Natural killer cell (primary cell): ENCODE measurements around the gene SACM1L. TPM values are rescaled to one million over a fixed set of nuclear protein-coding genes. Genes with fewer than 3 reads are reported as not detected.

ENCODE experiments used
- ATAC-seq, 3 donors: fragments of 150-1000 bp in 2 of 3; fragments of 200-7000 bp in 1 of 3; cut with Tn5 transposase; 1 replicate in 1 of 3; 2 replicates in 2 of 3; pipeline ENCODE4 v1.10.0; 2021; ENCODE audit warnings: mild to moderate bottlenecking in 2 of 3, moderate library complexity in 2 of 3
- DNase-seq, 2 donors: peaks; one replicate each; pipeline versions ENCODE4 v3.0.0 to v3.0.0-alpha.2; 2013 to 2021; ENCODE audit warnings: mixed read lengths in 1 of 2
- H3K27ac ChIP-seq: one replicate; pipeline ENCODE4 v1.5.1; 2013; ENCODE audit warnings: mild to moderate bottlenecking, low read length
- H3K27me3 ChIP-seq: one replicate; pipeline ENCODE4 v1.6.1; 2013; ENCODE audit warnings: low read length; ENCODE audit not compliant: control insufficient read depth, insufficient read depth
- H3K36me3 ChIP-seq: one replicate; pipeline ENCODE4 v1.6.1; 2013; ENCODE audit warnings: low read length; ENCODE audit not compliant: control insufficient read depth, insufficient read depth
- H3K4me1 ChIP-seq: one replicate; pipeline ENCODE4 v1.6.1; 2013; ENCODE audit warnings: low read length; ENCODE audit not compliant: control insufficient read depth, insufficient read depth
- H3K4me3 ChIP-seq: one replicate; pipeline ENCODE4 v1.5.1; 2013; ENCODE audit warnings: low read length
- H3K9me3 ChIP-seq: one replicate; pipeline ENCODE4 v1.6.1; 2013; ENCODE audit warnings: low read length; ENCODE audit not compliant: control insufficient read depth, insufficient read depth
- H3K27ac Mint-ChIP-seq, 2 donors: one replicate each; pipeline ENCODE4 v1.8.0; 2022; ENCODE audit warnings: mild to moderate bottlenecking in 2 of 2, mixed read lengths in 2 of 2, moderate library complexity in 1 of 2
- H3K27me3 Mint-ChIP-seq, 2 donors: one replicate each; pipeline ENCODE4 v1.8.0; 2022; ENCODE audit warnings: low read depth in 2 of 2, mixed read lengths in 2 of 2
- H3K36me3 Mint-ChIP-seq: one replicate; pipeline ENCODE4 v1.8.0; 2022; ENCODE audit warnings: mixed read lengths
- H3K4me1 Mint-ChIP-seq, 2 donors: one replicate each; pipeline ENCODE4 v1.8.0; 2022; ENCODE audit warnings: mixed read lengths in 2 of 2
- H3K4me3 Mint-ChIP-seq: one replicate; pipeline ENCODE4 v1.8.0; 2022; ENCODE audit warnings: mild to moderate bottlenecking, moderate library complexity, mixed read lengths
- H3K9me3 Mint-ChIP-seq, 2 donors: one replicate each; pipeline ENCODE4 v1.8.0; 2022; ENCODE audit warnings: mixed read lengths in 2 of 2
- CTCF ChIP-seq: fragments of 200-600 bp; IDR thresholded peaks from one replicate; pipeline ENCODE4 v1.8.0; 2022; ENCODE audit warnings: antibody characterized with exemption
- WGBS: methylation state at CpG from one replicate; pipeline ENCODE4 v1.1.7; 2013; ENCODE audit warnings: missing lambda C conversion rate; ENCODE audit not compliant: insufficient coverage; 5-methylcytosine and 5-hydroxymethylcytosine counted together
- intact Hi-C: fragments of 100-400 bp; cut with micrococcal nuclease; formaldehyde crosslinking; loops from one replicate; pipeline ENCODE4 v1.14.2; 2022
- total RNA-seq, 4 donors: library from RNA; stranded (reverse); fragments of 120-200 nt in 1 of 4; gene quantifications; one replicate each; pipeline versions ENCODE4 v1.2.3 to v1.2.4, GENCODE V29; 2013 to 2022

SACM1L gene
- total RNA-seq, 3 donors from 2014 or later (not counting 1 experiment from before 2014, with no cell fraction given), result 93.2 to 110 (median 93.9) TPM

GRCh38 chr3:45676325-45677032 is 12.7 kb upstream of the SACM1L start:
- H3K27me3 Mint-ChIP-seq, result no peaks in the 10 kb centered on the region
- H3K36me3 Mint-ChIP-seq, result no peaks in the 10 kb centered on the region
- H3K4me1 Mint-ChIP-seq, result peaks cover 15 to 20% of the 10 kb centered on the region in 2 donors
- Histone ChIP-seq H3K27ac (peak overlapping the region; percentile 80), H3K9me3 (no peaks in the 10 kb centered on the region), H3K27me3 (no peaks in the 10 kb centered on the region), H3K4me1 (peaks cover 21% of the 10 kb centered on the region), H3K36me3 (peaks cover 44% of the 10 kb centered on the region), H3K4me3 (no peak overlapping the region)
- peak overlapping the region; percentile 77 for H3K4me3 Mint-ChIP-seq
- DNase-seq (no peak), ATAC-seq (peak; percentile 54 to 65 (median 63))
- 29% methylated on average over 5 of the region's 7 CpGs for WGBS
- H3K9me3 Mint-ChIP-seq, result no peaks in the 10 kb centered on the region
- intact Hi-C loops, result no loop called here
- TF ChIP-seq CTCF, result no peak
- H3K27ac Mint-ChIP-seq, result peak overlapping the region; percentile 90 to 94

- intact Hi-C loops, result no loop called here
- H3K27me3 ChIP-seq, result no peaks in the 10 kb centered on the region
- Mint-ChIP-seq H3K4me1 (peaks cover 15 to 20% of the 10 kb centered on the region in 2 donors), H3K4me3 (peak overlapping the region; percentile 77), H3K9me3 (no peaks in the 10 kb centered on the region), H3K27me3 (no peaks in the 10 kb centered on the region), H3K27ac (peak overlapping the region; percentile 90 to 94), H3K36me3 (no peaks in the 10 kb centered on the region)
- H3K27ac ChIP-seq, result peak overlapping the region; percentile 80
- no peak for TF ChIP-seq CTCF
- WGBS, result 25% methylated on average over 5 of the region's 5 CpGs
- no peaks in the 10 kb centered on the region for H3K9me3 ChIP-seq
- H3K36me3 ChIP-seq, result peaks cover 39% of the 10 kb centered on the region
- no peak overlapping the region for H3K4me3 ChIP-seq
- DNase-seq (peak; percentile 29 to 79), ATAC-seq (peak; percentile 82 to 97 (median 94))
- H3K4me1 ChIP-seq, result peaks cover 21% of the 10 kb centered on the region
Observed at GRCh38 chr3:45677033-45677446, 12.2 kb upstream of the SACM1L start.

GRCh38 chr3:45677841-45678240 is 11.4 kb upstream of the SACM1L start:
- H3K27ac Mint-ChIP-seq, result peak overlapping the region; percentile 90 to 94
- Histone ChIP-seq H3K27ac (no peak overlapping the region), H3K4me3 (no peak overlapping the region), H3K9me3 (no peaks in the 10 kb centered on the region), H3K4me1 (peaks cover 21% of the 10 kb centered on the region), H3K36me3 (peaks cover 31% of the 10 kb centered on the region), H3K27me3 (no peaks in the 10 kb centered on the region)
- over 99% methylated on average over 10 of the region's 10 CpGs for WGBS
- peaks cover 15 to 20% of the 10 kb centered on the region in 2 donors for H3K4me1 Mint-ChIP-seq
- no peaks in the 10 kb centered on the region for H3K27me3 Mint-ChIP-seq
- no peak for ATAC-seq
- intact Hi-C loops, result no loop called here
- DNase-seq, result no peak
- no peaks in the 10 kb centered on the region for H3K9me3 Mint-ChIP-seq
- H3K4me3 Mint-ChIP-seq, result no peak overlapping the region
- TF ChIP-seq CTCF, result no peak
- H3K36me3 Mint-ChIP-seq, result no peaks in the 10 kb centered on the region
